Measurements from ENCODE around the gene KPNA5.

GRCh38 chr6:116763906-116764628, 83.1 kb downstream of the KPNA5 start:
- TF ChIP-seq CTCF (IDR thresholded peaks at IDR 0.05) (no peak), POLR2A (IDR thresholded peaks at IDR 0.05) (no peak)

All from testis (tissue), 2 donors.